Stimulated activated CD8-positive, alpha-beta memory T cell treated with anti-CD3 and anti-CD28 coated beads, Interleukin-12 subunit alpha, Interleukin-12 subunit beta, amount 100 ng/mL, for 4 hours (primary cell): ENCODE measurements around the gene CTSW.
A peak's percentile ranks its signal among the peaks of the same experiment; 100 is the strongest.
"Not testable (repeated sequence)": the region's sequence is repeated elsewhere in the genome, so short reads cannot be mapped to it uniquely, and the experiment has no call there.

ENCODE experiments used
- DNase-seq: peaks from one replicate; pipeline ENCODE4 v3.0.0-alpha.2; 2020; ENCODE audit warnings: low read depth

CTSW gene, protein sequence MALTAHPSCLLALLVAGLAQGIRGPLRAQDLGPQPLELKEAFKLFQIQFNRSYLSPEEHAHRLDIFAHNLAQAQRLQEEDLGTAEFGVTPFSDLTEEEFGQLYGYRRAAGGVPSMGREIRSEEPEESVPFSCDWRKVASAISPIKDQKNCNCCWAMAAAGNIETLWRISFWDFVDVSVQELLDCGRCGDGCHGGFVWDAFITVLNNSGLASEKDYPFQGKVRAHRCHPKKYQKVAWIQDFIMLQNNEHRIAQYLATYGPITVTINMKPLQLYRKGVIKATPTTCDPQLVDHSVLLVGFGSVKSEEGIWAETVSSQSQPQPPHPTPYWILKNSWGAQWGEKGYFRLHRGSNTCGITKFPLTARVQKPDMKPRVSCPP

DNA sequence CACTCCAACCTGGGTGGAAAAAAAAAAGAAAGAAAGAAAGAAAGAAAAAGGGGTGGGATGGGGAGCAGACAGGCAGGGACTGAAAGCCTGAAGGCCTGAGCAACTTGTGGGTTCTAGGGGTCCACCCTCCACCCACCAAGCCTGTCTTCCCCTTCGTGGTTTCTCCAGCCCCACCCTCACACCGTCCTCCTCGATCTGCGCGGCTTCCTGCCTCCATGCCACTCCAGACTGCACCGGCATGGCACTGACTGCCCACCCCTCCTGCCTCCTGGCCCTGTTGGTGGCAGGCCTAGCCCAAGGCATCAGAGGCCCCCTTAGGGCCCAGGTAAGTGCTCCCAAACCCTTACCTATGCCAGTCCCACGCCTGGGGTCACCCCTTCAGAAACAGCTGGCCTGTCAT, at the start of gene CTSW:
Gene CTSW (plus strand): TSS at position 221 of the 400 bp plus-strand sequence. CDS start 18 bp downstream, at position 239.
- no peak for DNase-seq

- DNase-seq: not testable (repeated sequence)
Observed at GRCh38 chr11:65832231-65832630, 47.4 kb upstream of the CTSW start.

DNA sequence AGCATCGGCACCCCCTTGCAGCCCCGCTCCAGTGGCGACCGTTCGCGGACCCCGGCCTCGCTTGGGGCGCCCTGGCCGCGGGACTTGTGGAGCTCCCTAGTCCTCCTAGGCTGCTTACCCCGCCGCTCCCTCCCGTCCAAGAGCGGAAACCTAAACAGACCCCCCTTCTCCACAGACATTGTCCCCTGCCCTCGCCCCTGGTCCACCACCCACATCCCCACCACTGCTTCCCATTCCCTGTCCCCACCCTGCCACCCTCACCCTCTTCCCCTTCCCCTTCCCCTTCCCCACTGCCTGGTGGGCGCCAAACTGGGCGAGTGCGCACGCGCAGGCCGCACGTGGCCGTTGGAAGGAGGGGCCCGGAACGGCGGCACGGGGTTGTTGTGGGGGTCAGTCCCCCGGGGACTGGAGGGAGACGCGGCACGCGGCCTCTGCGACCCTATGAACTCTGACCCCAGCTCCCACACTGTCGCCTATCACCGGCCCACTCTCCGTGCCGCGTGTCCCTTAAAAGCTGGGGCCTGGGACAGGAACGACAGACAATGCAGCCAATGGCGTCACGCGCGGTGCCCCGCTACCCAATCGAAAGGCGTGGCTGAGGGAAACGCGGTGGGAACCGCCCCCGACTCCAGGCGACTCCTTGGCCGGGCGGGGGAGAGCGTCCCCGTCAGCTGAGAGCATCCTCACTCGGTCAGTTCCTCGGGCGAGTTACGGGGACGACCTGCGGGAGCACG, 46.2 kb upstream of the CTSW start, which contains the start of gene SNX32:
Gene SNX32 (plus strand): TSS at position 667 of the 734 bp plus-strand sequence. CDS start 103 bp downstream, outside the sequence.
- peak; percentile 90 for DNase-seq

- no peak for DNase-seq
Observed at GRCh38 chr11:65834202-65834601, 45.4 kb upstream of the CTSW start.

DNA sequence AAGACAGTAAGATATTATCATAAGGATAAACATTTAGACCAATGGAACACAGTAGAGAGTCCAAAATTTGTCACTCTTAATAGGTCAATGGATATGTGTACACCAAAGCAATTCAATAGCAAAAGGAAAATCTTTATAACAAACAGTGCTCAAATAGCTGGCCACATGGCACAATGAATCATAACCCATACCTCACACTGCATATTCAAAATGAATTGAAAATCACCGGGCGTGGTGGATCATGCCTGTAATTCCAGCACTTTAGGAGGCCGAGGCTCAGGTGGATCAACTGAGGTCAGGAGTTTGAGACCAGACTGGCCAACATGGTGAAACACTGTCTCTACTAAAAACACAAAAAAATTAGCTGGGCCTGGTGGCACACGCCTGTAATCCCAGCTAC, 37.5 kb upstream of the CTSW start:
- DNase-seq: no peak

GRCh38 chr11:65843811-65844210, 35.8 kb upstream of the CTSW start:
- DNase-seq: no peak

GRCh38 chr11:65844231-65844872, 35.3 kb upstream of the CTSW start:
- no peak for DNase-seq

- no peak for DNase-seq
Observed at GRCh38 chr11:65847746-65848145, 31.9 kb upstream of the CTSW start.

DNA sequence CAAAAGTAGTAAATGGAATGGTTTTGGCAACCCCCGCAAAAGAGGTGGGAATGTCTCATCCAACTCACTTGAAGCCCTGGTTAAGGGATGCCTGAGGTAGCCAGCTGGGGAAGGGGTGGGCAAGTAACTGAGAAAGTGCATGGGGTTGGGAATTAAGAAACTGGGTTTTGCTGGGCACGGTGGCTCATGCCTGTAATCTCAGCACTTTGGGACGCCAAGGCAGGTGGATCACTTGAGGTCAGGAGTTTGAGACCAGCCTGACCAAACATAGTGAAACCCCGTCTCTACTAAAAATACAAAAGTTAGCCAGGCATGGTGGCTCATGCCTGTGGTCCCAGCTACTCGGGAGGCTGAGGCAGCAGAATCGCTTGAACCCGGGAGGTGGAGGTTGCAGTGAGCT, 30.9 kb upstream of the CTSW start:
- DNase-seq: not testable (repeated sequence)

GRCh38 chr11:65849366-65849765, 30.3 kb upstream of the CTSW start:
- DNase-seq: no peak

DNA sequence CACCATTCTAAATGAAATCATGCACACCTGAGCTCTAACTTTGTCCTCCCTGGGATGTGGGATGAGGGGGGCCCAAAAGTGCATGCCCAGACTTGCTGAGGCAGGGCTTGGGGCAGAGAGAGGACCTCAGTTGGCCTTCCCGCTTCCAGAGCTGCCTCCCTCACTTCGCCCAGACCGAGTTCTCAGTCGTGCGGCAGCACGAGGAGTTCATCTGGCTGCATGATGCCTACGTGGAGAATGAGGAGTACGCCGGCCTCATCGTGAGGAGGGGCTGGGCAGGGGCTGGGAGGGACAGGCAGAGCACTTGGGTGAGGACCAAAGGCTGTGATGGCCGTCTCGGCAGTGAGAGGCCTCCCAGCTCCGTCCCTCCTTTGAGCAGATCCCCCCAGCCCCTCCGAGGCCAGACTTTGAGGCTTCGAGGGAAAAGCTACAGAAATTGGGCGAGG, 29.8 kb upstream of the CTSW start:
- no peak for DNase-seq

DNA sequence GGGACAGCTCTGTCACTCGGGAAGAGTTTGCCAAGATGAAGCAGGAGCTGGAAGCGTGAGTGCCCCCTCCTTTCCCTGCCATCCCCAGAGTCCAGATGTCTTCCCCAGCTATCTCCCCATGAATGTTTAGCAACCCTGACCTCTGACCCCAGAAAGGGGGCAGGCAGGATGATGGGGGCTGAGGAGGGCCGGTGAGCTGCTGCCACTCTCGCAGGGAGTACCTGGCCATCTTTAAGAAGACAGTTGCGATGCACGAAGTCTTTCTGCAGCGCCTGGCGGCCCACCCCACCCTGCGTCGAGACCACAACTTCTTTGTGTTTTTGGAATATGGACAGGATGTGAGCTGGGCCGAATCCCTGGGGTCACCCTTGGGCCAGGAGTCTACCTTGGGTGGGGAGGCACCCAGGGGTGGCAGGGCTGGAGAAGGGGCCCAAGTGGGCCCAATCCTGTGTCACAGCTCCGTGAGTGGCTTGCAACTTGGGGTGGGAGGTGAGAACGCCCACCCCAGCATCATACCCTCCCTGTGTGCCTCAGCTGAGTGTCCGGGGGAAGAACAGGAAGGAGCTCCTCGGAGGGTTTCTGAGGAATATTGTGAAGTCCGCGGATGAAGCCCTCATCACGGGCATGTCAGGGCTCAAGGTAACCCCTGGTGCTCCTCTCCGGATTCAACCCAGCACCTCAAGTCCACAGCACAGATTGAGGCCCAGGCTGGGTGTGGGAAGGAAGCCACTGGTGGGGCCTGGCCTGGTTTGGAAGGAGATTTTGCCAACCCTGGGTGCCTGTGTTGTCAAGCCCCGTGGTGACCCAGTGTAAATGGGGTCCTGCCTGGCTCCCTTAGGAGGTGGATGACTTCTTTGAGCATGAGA, 29.2 kb upstream of the CTSW start:
- no peak for DNase-seq

- no peak for DNase-seq
Observed at GRCh38 chr11:65851083-65851579, 28.5 kb upstream of the CTSW start.

GRCh38 chr11:65851811-65852507, 27.7 kb upstream of the CTSW start:
- no peak for DNase-seq

DNA sequence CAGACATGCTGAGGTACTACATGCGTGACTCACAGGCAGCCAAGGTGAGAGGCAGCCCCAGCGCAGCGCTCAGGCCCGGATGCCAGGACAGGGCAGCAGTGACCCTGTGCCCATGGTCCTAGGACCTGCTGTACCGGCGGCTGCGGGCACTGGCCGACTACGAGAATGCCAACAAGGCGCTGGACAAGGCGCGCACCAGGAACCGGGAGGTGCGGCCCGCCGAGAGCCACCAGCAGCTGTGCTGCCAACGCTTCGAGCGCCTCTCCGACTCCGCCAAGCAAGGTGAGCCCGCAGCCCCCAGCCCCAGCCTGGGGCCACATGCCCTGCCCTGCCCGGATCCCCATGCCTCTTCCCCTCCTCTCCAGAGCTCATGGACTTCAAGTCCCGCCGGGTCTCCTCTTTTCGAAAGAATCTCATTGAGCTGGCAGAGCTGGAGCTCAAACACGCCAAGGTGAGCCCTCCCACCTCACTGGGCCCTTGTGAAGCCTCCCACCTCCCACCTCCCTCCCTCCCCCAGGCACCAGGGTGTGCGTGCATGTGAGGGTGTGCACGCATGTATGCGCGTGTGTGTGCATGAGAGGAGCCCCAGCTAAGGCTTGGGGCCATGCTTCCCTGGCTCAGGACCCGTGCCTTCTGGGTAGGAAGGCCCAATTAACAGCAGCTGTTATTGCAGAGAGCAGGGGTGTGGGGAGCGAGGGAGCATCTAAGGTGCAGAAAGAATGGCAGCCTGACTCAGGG, 27.0 kb upstream of the CTSW start:
- DNase-seq: no peak

GRCh38 chr11:65853246-65853979, 26.2 kb upstream of the CTSW start:
- DNase-seq: no peak

- no peak for DNase-seq
Observed at GRCh38 chr11:65854161-65854592, 25.5 kb upstream of the CTSW start.

- DNase-seq: no peak
Observed at GRCh38 chr11:65854852-65855837, 24.5 kb upstream of the CTSW start.
